ENCODE results near the gene PRPF6. TPM values are rescaled to one million over a fixed set of nuclear protein-coding genes. Genes with fewer than 3 reads are reported as not detected.

PRPF6 gene
- 57.2 TPM for total RNA-seq
- long read RNA-seq, transcript PRPF6-201 (21 exons, 3,044 nt) = major isoform, 171 of 300 reads
- long read RNA-seq, partial matches to known transcripts = 116 of 300 reads
- long read RNA-seq, other reads (novel, unspliced or antisense) = 13 of 300 reads

GRCh38 chr20:63980806-63981728 lies at the start of gene PRPF6:
TSS of gene PRPF6 (plus strand) at chr20:63981132. CDS start at chr20:63981246, 114 bp downstream.
- H3K36me3 ChIP-seq = peaks cover 34% of the 10 kb centered on the region
- DNase-seq = peak; percentile 97
- peak; percentile 95 for ATAC-seq
- H3K4me1 ChIP-seq = peaks cover 44% of the 10 kb centered on the region
- TF ChIP-seq, protein P1, sequence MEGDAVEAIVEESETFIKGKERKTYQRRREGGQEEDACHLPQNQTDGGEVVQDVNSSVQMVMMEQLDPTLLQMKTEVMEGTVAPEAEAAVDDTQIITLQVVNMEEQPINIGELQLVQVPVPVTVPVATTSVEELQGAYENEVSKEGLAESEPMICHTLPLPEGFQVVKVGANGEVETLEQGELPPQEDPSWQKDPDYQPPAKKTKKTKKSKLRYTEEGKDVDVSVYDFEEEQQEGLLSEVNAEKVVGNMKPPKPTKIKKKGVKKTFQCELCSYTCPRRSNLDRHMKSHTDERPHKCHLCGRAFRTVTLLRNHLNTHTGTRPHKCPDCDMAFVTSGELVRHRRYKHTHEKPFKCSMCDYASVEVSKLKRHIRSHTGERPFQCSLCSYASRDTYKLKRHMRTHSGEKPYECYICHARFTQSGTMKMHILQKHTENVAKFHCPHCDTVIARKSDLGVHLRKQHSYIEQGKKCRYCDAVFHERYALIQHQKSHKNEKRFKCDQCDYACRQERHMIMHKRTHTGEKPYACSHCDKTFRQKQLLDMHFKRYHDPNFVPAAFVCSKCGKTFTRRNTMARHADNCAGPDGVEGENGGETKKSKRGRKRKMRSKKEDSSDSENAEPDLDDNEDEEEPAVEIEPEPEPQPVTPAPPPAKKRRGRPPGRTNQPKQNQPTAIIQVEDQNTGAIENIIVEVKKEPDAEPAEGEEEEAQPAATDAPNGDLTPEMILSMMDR (IDR thresholded peaks at IDR 0.05) = peak; percentile 84
- no peaks in the 10 kb centered on the region for H3K27me3 ChIP-seq (ENCODE audit: low read depth)
- H3K27ac ChIP-seq = peak within 1 kb of the TSS; percentile 86
- no peaks in the 10 kb centered on the region for H3K9me3 ChIP-seq
- H3K4me3 ChIP-seq = peak within 1 kb of the TSS; percentile 91
- intact Hi-C loops (cut with DNase I) = no loop called here

DNA sequence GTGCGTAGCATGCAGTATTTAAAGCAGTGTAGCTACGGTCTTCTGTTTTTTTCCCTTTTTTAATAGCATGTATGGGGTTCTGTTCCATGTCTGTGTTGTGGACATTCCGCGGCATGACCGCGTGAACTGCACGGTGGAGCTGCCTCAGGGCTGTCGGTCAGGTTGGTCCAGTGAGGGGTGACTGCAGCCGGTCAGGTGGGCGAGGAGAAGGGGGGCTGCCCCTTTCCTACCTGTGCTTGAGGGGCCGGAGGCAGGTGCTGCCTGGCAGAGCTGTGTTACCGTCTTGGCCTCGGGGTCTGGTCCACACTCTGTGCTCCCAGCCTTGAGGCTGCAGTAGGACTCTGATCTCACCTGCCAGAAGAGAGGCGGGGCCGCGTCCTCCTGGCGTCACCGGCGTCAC lies 49.2 kb upstream of the PRPF6 start:
- ATAC-seq = no peak

DNA sequence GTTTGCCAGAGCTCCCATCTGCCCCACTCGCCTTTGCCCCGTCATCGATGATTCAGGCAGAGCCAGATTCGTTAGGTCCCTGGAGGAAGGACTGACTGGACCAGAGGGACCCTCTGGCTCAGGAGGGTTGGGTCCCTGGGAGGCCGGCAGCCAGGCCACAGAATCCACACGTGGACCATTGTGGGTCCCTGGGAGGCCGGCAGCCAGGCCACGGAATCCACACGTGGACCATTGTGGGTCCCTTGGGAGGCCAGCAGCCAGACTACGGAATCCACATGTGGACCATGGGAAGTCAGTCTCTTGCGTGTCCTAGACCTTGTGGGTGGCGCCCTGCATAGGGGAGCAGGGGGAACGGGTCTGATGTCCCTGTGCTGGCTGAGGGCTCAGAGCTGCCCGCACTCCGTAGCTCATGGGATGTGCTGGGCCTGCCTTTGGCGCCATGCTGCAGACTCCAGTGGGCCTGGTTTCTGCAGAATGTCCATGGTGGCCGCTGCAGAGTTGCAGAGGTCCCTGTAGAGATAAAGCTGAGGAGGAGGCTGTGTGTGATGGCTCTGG lies 48.2 kb upstream of the PRPF6 start:
- intact Hi-C loops (cut with DNase I) = no loop called here
- H3K36me3 ChIP-seq = peaks cover 90% of the 10 kb centered on the region
- DNase-seq (no peak), ATAC-seq (no peak)
- TF ChIP-seq, protein P1 (IDR thresholded peaks at IDR 0.05) = no peak
- no peak overlapping the region for H3K4me3 ChIP-seq
- H3K4me1 ChIP-seq = no peaks in the 10 kb centered on the region
- no peaks in the 10 kb centered on the region for H3K27me3 ChIP-seq (ENCODE audit: low read depth)
- H3K27ac ChIP-seq = no peak overlapping the region
- no peaks in the 10 kb centered on the region for H3K9me3 ChIP-seq

More for the DNA sequence above, 49.2 kb upstream of the PRPF6 start:
- TF ChIP-seq, protein P1 (IDR thresholded peaks at IDR 0.05) = no peak
- intact Hi-C loops (cut with DNase I) = no loop called here
- Histone ChIP-seq H3K27ac (no peak overlapping the region), H3K4me3 (no peak overlapping the region), H3K27me3 (ENCODE audit: low read depth) (no peaks in the 10 kb centered on the region), H3K4me1 (no peaks in the 10 kb centered on the region), H3K9me3 (no peaks in the 10 kb centered on the region), H3K36me3 (peaks cover 97% of the 10 kb centered on the region)
- no peak for DNase-seq

- no peaks in the 10 kb centered on the region for H3K27me3 ChIP-seq (ENCODE audit: low read depth)
- TF ChIP-seq, protein P1 (IDR thresholded peaks at IDR 0.05) = no peak
- H3K9me3 ChIP-seq = no peaks in the 10 kb centered on the region
- no peak for DNase-seq
- H3K4me1 ChIP-seq = no peaks in the 10 kb centered on the region
- ATAC-seq = no peak
- H3K4me3 ChIP-seq = no peak overlapping the region
- no peak overlapping the region for H3K27ac ChIP-seq
- intact Hi-C loops (cut with DNase I) = no loop called here
- H3K36me3 ChIP-seq = peaks cover 90% of the 10 kb centered on the region
Measured at GRCh38 chr20:63933646-63934045, 47.3 kb upstream of the PRPF6 start.

GRCh38 chr20:63934271-63935068 lies 46.5 kb upstream of the PRPF6 start:
- H3K27me3 ChIP-seq (ENCODE audit: low read depth) = no peaks in the 10 kb centered on the region
- H3K9me3 ChIP-seq = no peaks in the 10 kb centered on the region
- H3K4me1 ChIP-seq = no peaks in the 10 kb centered on the region
- ATAC-seq (no peak), DNase-seq (no peak)
- H3K4me3 ChIP-seq = no peak overlapping the region
- intact Hi-C loops (cut with DNase I) = no loop called here
- TF ChIP-seq, protein P1 (IDR thresholded peaks at IDR 0.05) = peak; percentile 24
- H3K36me3 ChIP-seq = peaks cover 90% of the 10 kb centered on the region
- H3K27ac ChIP-seq = no peak overlapping the region

Data from lower lobe of right lung (tissue), 2 donors.